GM23338 (cell line): Measurements from ENCODE around the gene RGS3. TPM values are rescaled to one million over a fixed set of nuclear protein-coding genes. Genes with fewer than 3 reads are reported as not detected.

ENCODE experiments used
- ATAC-seq: fragments of 200-7000 bp; cut with Tn5 transposase; 3 replicates; pipeline ENCODE4 v1.9.1; 2020
- DNase-seq: peaks from one replicate; pipeline ENCODE4 v3.0.0-alpha.2; 2015; ENCODE audit warnings: low spot score
- H2AFZ ChIP-seq: fragments of 200-600 bp; sonication (generic); 2 replicates; pipeline ENCODE4 v1.8.0; 2016; ENCODE audit warnings: antibody characterized with exemption, mild to moderate bottlenecking, moderate library complexity
- H3F3A ChIP-seq: fragments of 200-600 bp; sonication (generic); replicated peaks from 2 replicates; pipeline ENCODE4 v1.8.0; 2017; ENCODE audit warnings: antibody characterized with exemption, mixed run types, low read depth
- H3K27ac ChIP-seq: fragments of 200-600 bp; sonication (generic); 2 replicates; pipeline ENCODE4 v1.6.1; 2016; ENCODE audit warnings: low read depth
- H3K27me3 ChIP-seq: fragments of 200-600 bp; sonication (generic); 2 replicates; pipeline ENCODE4 v1.8.0; 2016; ENCODE audit warnings: mild to moderate bottlenecking, mixed run types, moderate library complexity; ENCODE audit not compliant: insufficient read depth
- H3K36me3 ChIP-seq: fragments of 200-600 bp; sonication (generic); 2 replicates; pipeline ENCODE4 v1.8.0; 2016; ENCODE audit warnings: mild to moderate bottlenecking; ENCODE audit not compliant: insufficient read depth
- H3K4me1 ChIP-seq: fragments of 200-600 bp; sonication (generic); 2 replicates; pipeline ENCODE4 v1.8.0; 2016; ENCODE audit warnings: mild to moderate bottlenecking, moderate library complexity; ENCODE audit not compliant: insufficient read depth
- H3K4me2 ChIP-seq: fragments of 200-600 bp; sonication (generic); 2 replicates; pipeline ENCODE4 v1.7.1; 2017; ENCODE audit warnings: mixed run types
- H3K4me3 ChIP-seq: fragments of 200-600 bp; sonication (generic); 2 replicates; pipeline ENCODE4 v1.6.1; 2016; ENCODE audit warnings: mixed run types
- H3K79me2 ChIP-seq: fragments of 200-600 bp; sonication (generic); replicated peaks from 2 replicates; pipeline ENCODE4 v1.8.0; 2017; ENCODE audit warnings: mild to moderate bottlenecking; ENCODE audit not compliant: insufficient read depth
- H3K9me2 ChIP-seq: fragments of 200-600 bp; sonication (generic); 2 replicates; pipeline ENCODE4 v1.8.0; 2017; ENCODE audit not compliant: insufficient read depth
- H4K20me1 ChIP-seq: fragments of 200-600 bp; sonication (generic); replicated peaks from 2 replicates; pipeline ENCODE4 v1.8.0; 2017; ENCODE audit warnings: mild to moderate bottlenecking; ENCODE audit not compliant: insufficient read depth
- H3K27ac Mint-ChIP-seq: 2 replicates; pipeline ENCODE4 v1.8.0; 2020; ENCODE audit warnings: inconsistent platforms, mild to moderate bottlenecking, moderate library complexity, mixed read lengths
- H3K27me3 Mint-ChIP-seq: 3 replicates; pipeline ENCODE4 v1.8.0; 2022; ENCODE audit warnings: low read depth, mild to moderate bottlenecking, moderate library complexity, mixed read lengths, inconsistent platforms; ENCODE audit not compliant: insufficient read depth, poor library complexity
- H3K36me3 Mint-ChIP-seq: 3 replicates; pipeline ENCODE4 v1.8.0; 2021; ENCODE audit warnings: low read depth, mild to moderate bottlenecking, inconsistent platforms, moderate library complexity, mixed read lengths
- H3K4me1 Mint-ChIP-seq: 3 replicates; pipeline ENCODE4 v1.8.0; 2020; ENCODE audit warnings: mild to moderate bottlenecking, inconsistent platforms, mixed read lengths
- H3K4me3 Mint-ChIP-seq: 3 replicates; pipeline ENCODE4 v1.8.0; 2021; ENCODE audit warnings: moderate library complexity, mild to moderate bottlenecking, inconsistent platforms, mixed read lengths
- H3K9me3 Mint-ChIP-seq: 3 replicates; pipeline ENCODE4 v1.8.0; 2020; ENCODE audit warnings: moderate library complexity, mild to moderate bottlenecking, inconsistent platforms, mixed read lengths
- CREB1 ChIP-seq: fragments of 250-450 bp; sonication (Bioruptor Pico); IDR thresholded peaks from 2 replicates; pipeline ENCODE4 v1.5.0; 2020; ENCODE audit warnings: low read depth, mild to moderate bottlenecking, moderate library complexity
- CTCF ChIP-seq, 2 experiments: fragments of 200-600 bp in 1 of 2; sonication (generic) in 1 of 2; conservative IDR thresholded peaks; 2 replicates each; pipeline versions ENCODE4 v1.5.1 to v1.6.1; 2016 to 2017; ENCODE audit warnings: antibody characterized with exemption in 2 of 2, low read depth in 2 of 2, mild to moderate bottlenecking in 2 of 2, moderate library complexity in 1 of 2
- ETS1 ChIP-seq: IDR thresholded peaks from 2 replicates; pipeline ENCODE4 v1.6.1; 2016; ENCODE audit warnings: antibody characterized with exemption
- EZH2 ChIP-seq: fragments of 200-600 bp; sonication (generic); IDR thresholded peaks from one replicate; pipeline ENCODE4 v1.8.0; 2017; ENCODE audit warnings: antibody characterized with exemption, mild to moderate bottlenecking, low read depth; ENCODE audit not compliant: unreplicated experiment
- EZH2phosphoT487 ChIP-seq: fragments of 200-600 bp; sonication (generic); IDR thresholded peaks from one replicate; pipeline ENCODE4 v1.8.1; 2018; ENCODE audit warnings: antibody characterized with exemption; ENCODE audit not compliant: unreplicated experiment
- JUNB ChIP-seq: IDR thresholded peaks from one replicate; pipeline ENCODE4 v1.6.1; 2016; ENCODE audit warnings: antibody characterized with exemption; ENCODE audit not compliant: unreplicated experiment
- NANOG ChIP-seq: IDR thresholded peaks from 2 replicates; pipeline ENCODE4 v1.6.1; 2016; ENCODE audit warnings: antibody characterized with exemption, borderline replicate concordance
- REST ChIP-seq: IDR thresholded peaks from one replicate; pipeline ENCODE4 v1.6.1; 2018; ENCODE audit warnings: antibody characterized with exemption; ENCODE audit not compliant: unreplicated experiment
- STAT1 ChIP-seq: IDR thresholded peaks from one replicate; pipeline ENCODE4 v1.6.1; 2016; ENCODE audit warnings: antibody characterized with exemption; ENCODE audit not compliant: unreplicated experiment
- ZNF114 ChIP-seq: fragments of 250-450 bp; sonication (Bioruptor Pico); IDR thresholded peaks from 2 replicates; pipeline ENCODE4 v1.5.0; 2020; ENCODE audit warnings: mild to moderate bottlenecking, moderate library complexity
- ZNF331 ChIP-seq: fragments of 250-450 bp; sonication (Bioruptor Pico); IDR thresholded peaks from 2 replicates; pipeline ENCODE4 v1.5.0; 2020; ENCODE audit warnings: low read depth, mild to moderate bottlenecking, moderate library complexity
- ZNF462 ChIP-seq: fragments of 250-450 bp; sonication (Bioruptor Pico); IDR thresholded peaks from 2 replicates; pipeline ENCODE4 v1.5.0; 2020; ENCODE audit warnings: mild to moderate bottlenecking, moderate library complexity
- polyA plus RNA-seq: library from polyadenylated mRNA; unstranded; fragments of >200 nt; fragmentation: Nextera tagmentation; extraction: Ambion mirVana; gene quantifications from 2 replicates; pipeline ENCODE4 v1.2.1, GENCODE V29; 2016
- total RNA-seq: library from RNA; depleted of rRNA; stranded (reverse); fragments of >200 nt; shearing (Covaris generic); gene quantifications from 2 replicates; pipeline ENCODE4 v1.2.3, GENCODE V29; 2014

RGS3 gene
- total and polyA plus RNA-seq, 2 experiments from 2014 or later = 14.2 to 24.3 TPM

- no peaks in the 10 kb centered on the region for H4K20me1 ChIP-seq
- no peak overlapping the region for H3K4me3 ChIP-seq
- H3K4me1 ChIP-seq = peaks cover 9% of the 10 kb centered on the region
- H2AFZ ChIP-seq = no peak overlapping the region
- Mint-ChIP-seq H3K27ac (no peak overlapping the region), H3K36me3 (peaks cover 5% of the 10 kb centered on the region; the same call in 1 of the 3 replicates), H3K4me3 (no peak overlapping the region), H3K4me1 (peaks cover 21% of the 10 kb centered on the region), H3K27me3 (peaks cover 1% of the 10 kb centered on the region), H3K9me3 (0 out of 3 replicates have a peak, but pooled peaks cover 3% of the 10 kb centered on the region)
- no peaks in the 10 kb centered on the region for H3K27me3 ChIP-seq
- no peak overlapping the region for H3K4me2 ChIP-seq
- H3K36me3 ChIP-seq = no peaks in the 10 kb centered on the region
- no peaks in the 10 kb centered on the region for H3K79me2 ChIP-seq
- DNase-seq = no peak
- no peak overlapping the region for H3K27ac ChIP-seq
- TF ChIP-seq NANOG (no peak), CREB1 (CRISPR knock-in tag) (no peak), ZNF114 (no peak), CTCF (conservative IDR thresholded peaks at IDR 0.05; ENCODE audit: low read depth in 2 of 2) (no peak), REST (no peak), STAT1 (no peak), JUNB (no peak), EZH2 (no peak), EZH2phosphoT487 (no peak), ZNF462 (no peak), ETS1 (no peak), ZNF331 (CRISPR knock-in tag) (no peak)
- ATAC-seq = no peak
- no peaks in the 10 kb centered on the region for H3F3A ChIP-seq
- H3K9me2 ChIP-seq = no peaks in the 10 kb centered on the region
Measured at GRCh38 chr9:113475992-113476391, 12.5 kb downstream of the RGS3 start.
